Testis (tissue), 2 donors: ENCODE measurements around the gene POFUT1.

Source experiments
- POLR2A ChIP-seq: fragments of 450-650 bp; IDR thresholded peaks from one replicate; pipeline ENCODE4 v1.6.1; 2017; ENCODE audit warnings: antibody characterized with exemption, mild to moderate bottlenecking, moderate library complexity
- TF ChIP-seq, protein P1 (sequence below), 3 experiments: fragments of 450-650 bp in 2 of 3; fragments of 200-600 bp in 1 of 3; sonication (generic) in 1 of 3; IDR thresholded peaks; one replicate each; pipeline ENCODE4 v1.5.1; 2016 to 2019; ENCODE audit warnings: antibody characterized with exemption in 3 of 3, mild to moderate bottlenecking in 2 of 3, moderate library complexity in 1 of 3

GRCh38 chr20:32218156-32218900 lies 10.6 kb downstream of the POFUT1 start:
- no peak for TF ChIP-seq POLR2A
- TF ChIP-seq, protein P1, sequence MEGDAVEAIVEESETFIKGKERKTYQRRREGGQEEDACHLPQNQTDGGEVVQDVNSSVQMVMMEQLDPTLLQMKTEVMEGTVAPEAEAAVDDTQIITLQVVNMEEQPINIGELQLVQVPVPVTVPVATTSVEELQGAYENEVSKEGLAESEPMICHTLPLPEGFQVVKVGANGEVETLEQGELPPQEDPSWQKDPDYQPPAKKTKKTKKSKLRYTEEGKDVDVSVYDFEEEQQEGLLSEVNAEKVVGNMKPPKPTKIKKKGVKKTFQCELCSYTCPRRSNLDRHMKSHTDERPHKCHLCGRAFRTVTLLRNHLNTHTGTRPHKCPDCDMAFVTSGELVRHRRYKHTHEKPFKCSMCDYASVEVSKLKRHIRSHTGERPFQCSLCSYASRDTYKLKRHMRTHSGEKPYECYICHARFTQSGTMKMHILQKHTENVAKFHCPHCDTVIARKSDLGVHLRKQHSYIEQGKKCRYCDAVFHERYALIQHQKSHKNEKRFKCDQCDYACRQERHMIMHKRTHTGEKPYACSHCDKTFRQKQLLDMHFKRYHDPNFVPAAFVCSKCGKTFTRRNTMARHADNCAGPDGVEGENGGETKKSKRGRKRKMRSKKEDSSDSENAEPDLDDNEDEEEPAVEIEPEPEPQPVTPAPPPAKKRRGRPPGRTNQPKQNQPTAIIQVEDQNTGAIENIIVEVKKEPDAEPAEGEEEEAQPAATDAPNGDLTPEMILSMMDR (IDR thresholded peaks at IDR 0.05): no peak
